ENCODE measurements around the gene C1QTNF5.

DNA sequence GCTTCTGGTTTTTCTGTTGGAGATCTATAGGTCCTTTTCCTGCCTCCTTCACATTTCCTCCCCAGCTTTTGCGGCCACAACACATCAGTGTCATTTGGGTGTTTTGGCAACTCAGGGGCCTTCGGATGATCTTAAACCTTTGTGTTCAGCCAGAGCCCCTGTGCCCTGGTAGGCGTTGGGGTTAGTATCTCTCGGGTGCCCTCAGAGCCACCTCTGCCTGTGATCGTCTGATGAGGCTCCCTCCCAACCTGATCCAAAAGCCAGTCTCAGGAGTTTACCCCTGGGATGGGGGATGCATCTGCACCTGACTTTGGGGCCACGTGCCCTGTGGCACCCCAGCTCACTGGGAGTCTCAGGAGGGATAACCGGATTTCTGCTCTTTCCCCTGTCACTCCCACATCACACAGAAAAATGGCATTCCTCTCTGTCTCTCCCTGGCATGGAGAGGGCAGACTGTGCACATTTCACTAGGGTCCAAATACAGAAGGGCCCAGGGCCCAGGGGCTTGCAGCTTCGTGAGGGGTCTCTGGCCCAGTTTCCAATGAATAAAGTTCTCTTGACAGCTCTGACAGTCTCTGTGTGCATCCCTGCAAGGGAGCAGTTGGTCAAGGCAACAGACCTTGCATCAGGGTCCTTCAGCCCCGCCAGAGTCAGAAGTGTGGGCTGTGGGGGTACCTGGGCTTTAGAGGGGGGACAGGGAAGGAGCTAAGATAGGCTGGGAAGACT lies 3.8 kb downstream of the C1QTNF5 start:
- TF ChIP-seq CTCF (IDR thresholded peaks at IDR 0.05): no peak
- no peak for TF ChIP-seq POLR2A (IDR thresholded peaks at IDR 0.05)
